Measurements from ENCODE around the gene GLCE. TPM values are rescaled to one million over a fixed set of nuclear protein-coding genes. Genes with fewer than 3 reads are reported as not detected.

Gene GLCE
- total and polyA plus RNA-seq, 4 donors, result 6.8 to 26.3 (median 13.7) TPM

GRCh38 chr15:69285834-69286233, 125.4 kb downstream of the GLCE start:
- H3K27ac ChIP-seq (ENCODE audit: low read depth in 1 of 2, low read length in 2 of 2), result no peak overlapping the region
- peaks cover 1 to 9% (median 7%) of the 10 kb centered on the region in 4 donors for H3K4me1 ChIP-seq (ENCODE audit: control insufficient read depth in 4 of 4, insufficient read depth in 4 of 4, low read length in 3 of 4)
- no peak overlapping the region for H3K4me3 ChIP-seq (ENCODE audit: low read depth in 1 of 3, low read length in 3 of 3)
- WGBS, result 98% methylated on average over 12 of the region's 12 CpGs
- no peak for DNase-seq (ENCODE audit: low spot score)
- H3K36me3 ChIP-seq (ENCODE audit: control insufficient read depth in 4 of 4, insufficient read depth in 3 of 4, low read depth in 1 of 4, low read length in 3 of 4), result no peaks in the 10 kb centered on the region
- TF ChIP-seq HNF4A (conservative IDR thresholded peaks at IDR 0.05), result no peak
- TF ChIP-seq EGR1 (IDR thresholded peaks at IDR 0.05; ENCODE audit: low read depth in 2 of 2), result no peak
- TF ChIP-seq REST (IDR thresholded peaks at IDR 0.05), result no peak
- no peak for TF ChIP-seq NR2F2 (IDR thresholded peaks at IDR 0.05)
- TF ChIP-seq TAF1 (conservative IDR thresholded peaks at IDR 0.05), result no peak
- no peak for TF ChIP-seq FOXA2 (IDR thresholded peaks at IDR 0.05)
- no peak for TF ChIP-seq CTCF (IDR thresholded peaks at IDR 0.05; ENCODE audit: low read depth, low read length, missing input control)
- TF ChIP-seq RAD21 (IDR thresholded peaks at IDR 0.05), result no peak
- TF ChIP-seq, protein P1, sequence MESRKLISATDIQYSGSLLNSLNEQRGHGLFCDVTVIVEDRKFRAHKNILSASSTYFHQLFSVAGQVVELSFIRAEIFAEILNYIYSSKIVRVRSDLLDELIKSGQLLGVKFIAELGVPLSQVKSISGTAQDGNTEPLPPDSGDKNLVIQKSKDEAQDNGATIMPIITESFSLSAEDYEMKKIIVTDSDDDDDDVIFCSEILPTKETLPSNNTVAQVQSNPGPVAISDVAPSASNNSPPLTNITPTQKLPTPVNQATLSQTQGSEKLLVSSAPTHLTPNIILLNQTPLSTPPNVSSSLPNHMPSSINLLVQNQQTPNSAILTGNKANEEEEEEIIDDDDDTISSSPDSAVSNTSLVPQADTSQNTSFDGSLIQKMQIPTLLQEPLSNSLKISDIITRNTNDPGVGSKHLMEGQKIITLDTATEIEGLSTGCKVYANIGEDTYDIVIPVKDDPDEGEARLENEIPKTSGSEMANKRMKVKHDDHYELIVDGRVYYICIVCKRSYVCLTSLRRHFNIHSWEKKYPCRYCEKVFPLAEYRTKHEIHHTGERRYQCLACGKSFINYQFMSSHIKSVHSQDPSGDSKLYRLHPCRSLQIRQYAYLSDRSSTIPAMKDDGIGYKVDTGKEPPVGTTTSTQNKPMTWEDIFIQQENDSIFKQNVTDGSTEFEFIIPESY (IDR thresholded peaks at IDR 0.05), result no peak
- TF ChIP-seq RXRA (IDR thresholded peaks at IDR 0.05), result no peak
- TF ChIP-seq SP1 (IDR thresholded peaks at IDR 0.05), result no peak
- TF ChIP-seq GABPA (IDR thresholded peaks at IDR 0.05 in 1 of 2, conservative IDR thresholded peaks at IDR 0.05 in 1 of 2), result no peak
- TF ChIP-seq YY1 (IDR thresholded peaks at IDR 0.05), result no peak
- TF ChIP-seq JUND (IDR thresholded peaks at IDR 0.05), result no peak
- TF ChIP-seq, protein P2, sequence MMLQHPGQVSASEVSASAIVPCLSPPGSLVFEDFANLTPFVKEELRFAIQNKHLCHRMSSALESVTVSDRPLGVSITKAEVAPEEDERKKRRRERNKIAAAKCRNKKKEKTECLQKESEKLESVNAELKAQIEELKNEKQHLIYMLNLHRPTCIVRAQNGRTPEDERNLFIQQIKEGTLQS (IDR thresholded peaks at IDR 0.05), result no peak
- TF ChIP-seq MAX (IDR thresholded peaks at IDR 0.05), result no peak
- TF ChIP-seq FOXA1 (IDR thresholded peaks at IDR 0.05), result no peak
- TF ChIP-seq HNF4G (IDR thresholded peaks at IDR 0.05), result no peak
- H3K9me3 ChIP-seq (ENCODE audit: control insufficient read depth in 4 of 4, low read length in 3 of 4), result no peaks in the 10 kb centered on the region
- no peak overlapping the region for H3K9ac ChIP-seq (ENCODE audit: low read depth in 1 of 2, low read length in 2 of 2)
- no peaks in the 10 kb centered on the region for H3K27me3 ChIP-seq (ENCODE audit: control insufficient read depth in 4 of 4, insufficient read depth in 4 of 4, low read length in 3 of 4)

Data from liver (tissue), 9 donors.